EH (cell line): Measurements from ENCODE around the gene CAP2.
"Not testable (repeated sequence)": the region's sequence is repeated elsewhere in the genome, so short reads cannot be mapped to it uniquely, and the experiment has no call there.

Source experiments
- DNase-seq: peaks from one replicate; pipeline ENCODE4 v3.0.0-alpha.2; 2015; ENCODE audit warnings: low read depth

Gene CAP2

GRCh38 chr6:17583811-17584210, 190.4 kb downstream of the CAP2 start:
- peak; percentile 68 for DNase-seq

GRCh38 chr6:17584241-17584803, 190.9 kb downstream of the CAP2 start:
- peak; percentile 88 for DNase-seq

GRCh38 chr6:17585766-17586490, 192.5 kb downstream of the CAP2 start:
- DNase-seq: no peak

- DNase-seq: not testable (repeated sequence)
These were observed 193.2 kb downstream of the CAP2 start for GRCh38 chr6:17586623-17587022.

- no peak for DNase-seq
These were observed 194.6 kb downstream of the CAP2 start for GRCh38 chr6:17588011-17588410.

GRCh38 chr6:17589406-17590096, 196.2 kb downstream of the CAP2 start:
- peak; percentile 89 for DNase-seq

- no peak for DNase-seq
These were observed 197.9 kb downstream of the CAP2 start for GRCh38 chr6:17591287-17591686.

GRCh38 chr6:17593246-17593645, 199.9 kb downstream of the CAP2 start:
- DNase-seq: no peak

- no peak for DNase-seq
These were observed 202.7 kb downstream of the CAP2 start for GRCh38 chr6:17596085-17596484.

GRCh38 chr6:17599877-17600526, 206.6 kb downstream of the CAP2 start, which contains the start of gene FAM8A1:
Gene FAM8A1, plus strand, starts transcription at chr6:17600302. Its CDS starts 108 bp downstream, at chr6:17600410.
- peak; percentile 86 for DNase-seq

- peak; percentile 46 for DNase-seq
These were observed 207.4 kb downstream of the CAP2 start for GRCh38 chr6:17600527-17601385.

- no peak for DNase-seq
These were observed 207.9 kb downstream of the CAP2 start for GRCh38 chr6:17601386-17601703.

GRCh38 chr6:17602888-17603287, 209.5 kb downstream of the CAP2 start:
- no peak for DNase-seq

GRCh38 chr6:17606606-17607005, 213.2 kb downstream of the CAP2 start:
- no peak for DNase-seq
